MM.1S (cell line): ENCODE measurements around the gene POLE4.

ENCODE experiments used
- CTCF ChIP-seq: fragments of 300-600 bp; sonication (generic); IDR thresholded peaks from 2 replicates; pipeline ENCODE4 v1.5.1; 2016; ENCODE audit warnings: antibody characterized with exemption, low read length, mixed read lengths
- EZH2 ChIP-seq: fragments of 300-600 bp; sonication (generic); optimal IDR thresholded peaks from 2 replicates; pipeline ENCODE3; 2017; ENCODE audit warnings: low read depth, mild to moderate bottlenecking, antibody characterized with exemption, low read length, mixed read lengths
- EZH2phosphoT487 ChIP-seq: fragments of 300-600 bp; sonication (generic); IDR thresholded peaks from 2 replicates; pipeline ENCODE4 v1.6.1; 2018; ENCODE audit warnings: antibody characterized with exemption, low read length

DNA sequence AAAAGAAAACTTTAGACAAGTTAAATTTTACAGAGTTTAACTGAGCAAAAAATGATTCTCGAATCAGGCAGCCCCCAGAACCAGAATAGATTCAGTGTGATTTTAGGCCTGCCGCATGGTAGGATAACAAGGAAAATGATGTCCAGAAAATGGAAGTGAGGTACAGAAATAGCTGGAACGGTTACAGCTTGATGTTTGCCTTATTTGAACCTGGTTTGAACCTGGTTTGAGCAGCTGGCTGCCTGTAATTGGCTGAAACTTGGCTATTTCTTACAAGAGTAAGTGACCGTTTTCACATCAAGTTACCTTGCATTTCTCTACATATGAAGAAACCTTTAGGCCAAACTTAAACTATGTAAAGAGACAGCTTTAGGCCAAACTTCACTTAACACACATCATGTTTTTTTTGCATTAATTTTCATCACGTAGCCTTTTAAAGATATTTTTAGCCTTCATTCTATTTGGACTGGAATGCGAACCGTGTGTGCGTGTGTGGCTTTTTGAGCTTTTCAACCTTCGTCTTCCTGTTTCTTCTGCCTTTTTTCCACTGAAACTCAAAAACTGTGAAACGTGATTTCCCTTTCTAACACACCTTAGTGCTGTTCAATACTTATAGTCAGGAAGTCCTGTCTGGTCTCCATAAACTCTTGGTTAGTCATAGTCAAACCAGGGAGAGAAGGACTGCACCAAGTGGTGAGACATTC lies 4.5 kb upstream of the POLE4 start:
- no peak for TF ChIP-seq CTCF
- no peak for TF ChIP-seq EZH2phosphoT487
- TF ChIP-seq EZH2 = no peak
